HG02943 (cell line): Measurements from ENCODE around the gene RBFOX1.

Experiments used
- ATAC-seq: cut with Tn5 transposase; IDR thresholded peaks from one replicate; pipeline ENCODE4 v1.9.1; 2021; ENCODE audit warnings: mild to moderate bottlenecking, low read depth, moderate library complexity; ENCODE audit not compliant: unreplicated experiment

RBFOX1 gene

GRCh38 chr16:7508656-7509055 is 176.0 kb downstream of the RBFOX1 start:
- ATAC-seq, result no peak

DNA sequence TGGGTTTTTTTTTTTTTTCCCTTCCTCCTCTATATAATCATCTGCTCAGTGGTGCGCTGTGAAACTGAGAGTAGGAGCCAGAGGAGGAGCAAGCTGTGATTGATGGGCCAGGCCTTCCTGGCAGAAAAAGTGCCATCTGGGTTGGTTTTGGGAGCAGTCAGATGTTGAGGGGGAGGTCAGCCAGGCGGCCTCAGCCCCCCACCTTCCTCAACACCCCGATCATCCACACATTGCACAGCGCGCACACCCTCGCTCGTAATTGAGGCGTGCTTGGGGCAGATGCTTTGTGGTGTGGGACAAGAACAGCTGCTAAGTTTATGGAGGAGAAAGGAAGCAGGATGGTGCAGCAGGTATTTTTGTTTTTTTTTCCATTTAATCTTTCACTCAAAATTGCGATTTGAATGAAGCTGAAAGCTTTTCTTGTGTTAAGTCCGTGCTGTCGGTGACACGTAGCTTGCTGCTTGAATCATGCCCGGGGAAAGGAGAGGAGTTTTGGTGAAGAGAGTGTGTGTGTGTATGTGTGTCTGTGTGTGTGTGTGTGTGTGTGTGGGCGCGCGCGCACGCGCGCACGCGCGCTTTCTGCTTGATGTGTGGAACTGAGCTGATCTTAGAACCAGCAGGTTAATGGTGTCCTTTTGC is 177.4 kb downstream of the RBFOX1 start:
- no peak for ATAC-seq

DNA sequence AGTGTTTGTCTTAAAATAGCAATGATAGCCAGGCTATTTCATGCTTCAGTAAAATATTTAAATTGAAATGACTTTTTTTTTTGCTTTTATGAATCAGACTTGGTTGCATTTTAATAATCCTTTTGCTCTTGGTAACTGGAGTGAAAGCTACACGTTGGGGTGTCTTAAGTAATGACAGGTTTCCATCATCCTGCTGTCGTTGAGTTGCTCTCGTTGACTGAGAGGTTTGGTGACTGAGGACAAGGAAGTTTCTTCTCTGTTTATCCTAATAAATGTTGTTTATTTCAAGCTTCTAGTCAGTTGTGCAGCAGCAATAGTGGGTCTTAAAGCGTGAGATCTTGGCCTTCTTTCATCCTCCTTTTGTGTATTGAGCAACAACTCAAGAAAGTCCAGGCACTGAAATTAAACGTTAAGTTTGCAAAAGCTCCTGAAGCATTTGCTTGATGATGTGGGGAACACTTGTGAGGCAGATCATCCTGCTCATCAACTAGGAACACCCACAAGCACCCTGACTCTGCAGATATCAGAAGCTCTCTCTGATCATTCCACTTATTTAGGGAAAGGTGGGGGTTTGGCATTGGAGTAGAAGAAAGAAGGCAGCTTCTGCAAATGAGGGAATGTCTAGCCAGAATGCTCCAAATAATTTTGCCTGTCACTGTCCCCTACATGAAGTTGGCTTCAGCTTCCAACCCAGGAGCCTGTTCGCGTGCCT is 179.1 kb downstream of the RBFOX1 start:
- no peak for ATAC-seq

DNA sequence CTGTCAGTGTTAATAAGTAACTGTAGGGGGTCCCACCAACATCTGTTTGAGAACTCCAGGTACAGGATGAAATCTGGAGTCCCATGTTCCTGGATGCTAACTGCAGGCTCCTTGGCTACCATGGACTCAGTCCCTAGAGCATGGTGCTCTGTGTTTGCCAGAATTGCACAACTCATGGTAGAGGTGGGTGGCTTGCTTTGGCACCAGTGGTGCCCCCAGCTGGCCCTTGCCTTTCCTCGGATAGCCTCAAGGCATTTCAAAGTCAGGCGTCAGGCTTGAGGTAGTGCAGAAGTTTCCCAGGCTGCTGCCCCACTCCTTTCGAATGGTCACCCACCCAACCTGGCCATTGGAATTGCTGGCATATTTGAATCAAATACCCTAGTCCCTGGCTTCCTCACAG is 179.9 kb downstream of the RBFOX1 start:
- no peak for ATAC-seq

DNA sequence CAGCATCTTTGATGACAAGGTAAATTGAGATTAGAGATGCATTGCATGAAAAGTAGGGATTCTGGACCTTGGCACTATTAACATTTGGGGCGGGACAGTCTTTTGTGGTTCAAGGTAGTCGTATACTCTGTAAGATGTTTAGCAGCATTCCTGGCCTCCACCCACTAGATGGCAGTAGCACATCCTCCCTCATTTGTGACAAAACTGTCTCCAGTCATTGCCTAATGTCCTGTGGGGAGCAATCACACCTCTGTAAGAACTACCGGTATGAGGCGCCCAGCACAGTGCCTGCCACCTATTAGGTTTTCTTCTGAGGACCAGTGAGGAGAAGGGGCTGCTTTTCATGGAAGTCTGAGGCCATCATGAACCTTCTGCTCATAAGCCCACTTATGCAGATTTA is 180.8 kb downstream of the RBFOX1 start:
- ATAC-seq, result no peak

DNA sequence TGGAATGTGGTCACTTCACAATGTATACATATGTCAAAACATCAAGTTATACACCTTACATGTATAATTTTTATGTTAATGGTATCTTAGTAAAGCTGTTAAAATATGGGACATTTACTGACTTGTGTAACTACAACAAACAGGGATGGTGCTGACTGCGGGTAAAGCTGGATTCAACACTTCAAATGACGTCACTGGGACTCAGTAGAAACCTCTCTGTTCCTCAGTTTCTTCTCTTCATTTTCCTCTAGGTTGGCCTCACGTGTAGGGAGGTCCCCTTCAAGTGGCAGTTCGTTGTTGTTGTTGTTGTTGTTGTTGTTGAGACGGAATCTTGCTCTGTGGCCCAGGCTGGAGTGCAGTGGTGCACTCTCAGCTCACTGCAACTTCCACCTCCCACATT is 182.9 kb downstream of the RBFOX1 start:
- no peak for ATAC-seq

- no peak for ATAC-seq
Measured at GRCh38 chr16:7517496-7517895, 184.9 kb downstream of the RBFOX1 start.

GRCh38 chr16:7518158-7518557 is 185.5 kb downstream of the RBFOX1 start:
- no peak for ATAC-seq

DNA sequence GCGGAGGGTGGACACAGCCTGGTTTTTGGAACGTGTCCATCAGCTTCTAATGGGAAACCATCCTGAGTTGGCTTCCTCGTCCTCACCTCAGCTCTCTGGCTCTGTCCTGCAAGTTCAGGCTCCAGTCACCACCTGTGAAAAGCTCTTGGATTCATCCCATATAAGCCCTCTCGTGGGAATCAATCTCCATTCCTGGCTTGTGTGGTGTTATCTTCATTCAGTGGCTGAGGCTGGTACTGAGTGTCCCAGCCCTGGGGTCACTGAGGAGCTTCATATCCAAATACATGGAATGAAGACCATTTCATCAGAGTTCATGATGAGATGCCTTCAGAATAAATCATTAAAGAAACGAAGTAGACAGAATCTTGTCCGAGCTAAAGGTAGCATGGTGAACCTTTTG is 189.2 kb downstream of the RBFOX1 start:
- ATAC-seq, result no peak

DNA sequence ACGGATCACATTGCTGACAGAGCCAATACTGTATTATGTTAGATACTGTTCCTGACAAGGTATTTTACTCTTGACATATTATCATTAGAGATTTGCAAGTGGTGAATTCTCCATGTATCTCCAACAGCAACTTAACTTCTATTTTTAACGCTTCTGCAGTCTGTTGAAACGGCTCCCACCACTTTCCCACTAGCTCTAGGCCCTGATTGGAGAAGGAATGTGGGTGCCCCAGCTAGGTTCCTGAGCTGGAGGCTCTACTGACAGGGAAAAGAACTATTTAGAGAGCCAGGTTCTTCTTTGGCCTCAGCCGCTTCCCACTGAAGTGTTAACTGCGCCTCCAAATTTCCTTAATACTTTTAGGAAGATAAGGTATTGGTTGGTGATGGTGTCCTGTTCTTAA is 191.8 kb downstream of the RBFOX1 start:
- no peak for ATAC-seq

DNA sequence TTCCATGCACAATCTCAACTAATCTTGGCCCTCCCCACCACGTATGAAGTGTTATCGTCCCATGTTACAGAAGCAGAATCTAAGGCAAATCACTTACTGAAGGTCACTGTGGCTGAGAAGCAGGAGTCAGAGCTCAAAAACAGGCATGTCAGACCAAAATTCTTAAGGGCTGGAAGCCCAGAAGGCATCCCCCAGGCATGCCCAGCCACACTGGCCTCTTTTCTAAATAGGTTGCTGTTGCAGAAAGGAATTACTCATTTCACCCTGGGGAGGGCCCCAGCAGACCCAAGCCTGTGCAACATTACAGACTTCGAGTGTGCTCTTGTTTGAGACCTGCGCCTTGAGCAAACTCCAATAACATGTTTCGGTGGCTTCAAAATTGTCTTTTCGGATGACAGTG is 194.1 kb downstream of the RBFOX1 start:
- ATAC-seq, result no peak

GRCh38 chr16:7532534-7532933 is 199.9 kb downstream of the RBFOX1 start:
- ATAC-seq, result no peak

- ATAC-seq, result no peak
Measured at GRCh38 chr16:7534749-7535148, 202.1 kb downstream of the RBFOX1 start.

- ATAC-seq, result no peak
Measured at GRCh38 chr16:7541026-7541425, 208.4 kb downstream of the RBFOX1 start.

DNA sequence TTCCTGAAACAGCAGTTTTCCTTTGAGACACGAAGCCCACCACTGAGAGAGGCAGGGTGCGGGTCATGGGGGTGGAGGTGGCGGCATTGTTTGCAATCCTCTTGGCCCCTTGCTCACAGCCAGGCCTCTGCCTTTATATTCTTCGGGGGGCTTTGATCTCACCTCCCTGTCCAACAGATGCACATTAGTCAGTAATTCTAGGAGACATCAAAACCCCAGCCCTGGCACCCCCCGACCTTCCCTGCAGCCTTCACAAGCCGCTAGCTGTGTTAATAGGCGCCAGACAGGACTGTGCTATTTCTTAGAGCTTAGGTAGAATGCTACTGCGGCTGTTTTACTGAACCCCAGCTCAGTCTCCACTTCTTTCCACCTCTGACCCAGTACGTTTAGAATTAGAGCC is 212.6 kb downstream of the RBFOX1 start:
- ATAC-seq, result no peak

GRCh38 chr16:7546948-7547347 is 214.3 kb downstream of the RBFOX1 start:
- ATAC-seq, result no peak

- no peak for ATAC-seq
Measured at GRCh38 chr16:7547736-7548135, 215.1 kb downstream of the RBFOX1 start.

GRCh38 chr16:7548796-7549318 is 216.2 kb downstream of the RBFOX1 start:
- no peak for ATAC-seq

DNA sequence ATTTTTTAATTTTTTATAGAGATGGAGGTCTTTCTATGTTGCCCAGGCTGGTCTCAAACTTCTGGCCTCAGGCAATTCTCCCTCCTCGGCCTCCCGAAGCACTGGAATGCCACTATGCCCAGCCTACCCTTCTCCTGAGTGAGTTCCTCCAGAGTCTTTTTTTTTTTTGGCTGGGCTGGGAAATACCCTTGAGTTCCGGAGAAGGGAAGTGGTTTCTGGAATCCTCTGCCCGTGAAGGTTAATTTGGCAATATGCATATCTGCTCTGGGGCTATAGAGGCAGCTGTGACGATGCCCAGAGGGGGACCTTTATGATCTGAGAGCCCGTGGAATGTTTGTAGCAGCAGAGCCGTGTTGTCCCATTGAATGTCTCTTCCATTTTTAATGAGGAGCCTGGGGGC is 217.5 kb downstream of the RBFOX1 start:
- no peak for ATAC-seq

- ATAC-seq, result no peak
Measured at GRCh38 chr16:7555459-7555858, 222.8 kb downstream of the RBFOX1 start.

- ATAC-seq, result no peak
Measured at GRCh38 chr16:7561908-7562405, 229.3 kb downstream of the RBFOX1 start.

DNA sequence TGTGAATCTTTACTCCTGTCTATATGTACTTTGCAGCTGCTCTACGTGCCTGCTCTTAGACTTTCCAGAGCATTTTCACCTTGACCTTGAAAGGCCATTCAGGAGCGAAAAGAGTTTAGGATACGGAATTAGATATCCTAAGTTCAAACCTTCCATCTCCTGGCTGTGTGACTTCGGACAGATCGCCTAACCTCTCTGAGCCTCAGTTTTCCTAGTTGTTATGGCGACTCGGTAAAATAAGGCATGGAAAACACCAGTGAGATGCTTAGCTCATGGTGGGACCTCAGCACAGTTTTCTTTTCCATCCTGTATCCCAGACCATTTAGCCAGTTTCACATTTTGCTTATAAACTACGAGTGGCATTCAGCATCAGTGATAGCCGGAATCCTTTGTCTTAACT is 233.7 kb downstream of the RBFOX1 start:
- no peak for ATAC-seq
